MM.1S (cell line): ENCODE data around the gene IFNL4.

ENCODE experiments used
- DNase-seq: peaks from one replicate; pipeline ENCODE4 v3.0.0-alpha.2; 2015
- H2AFZ ChIP-seq: fragments of 300-600 bp; sonication (generic); 2 replicates; pipeline ENCODE4 v1.6.0; 2016; ENCODE audit warnings: antibody characterized with exemption, low read length
- H3F3A ChIP-seq: fragments of 300-600 bp; sonication (generic); 2 replicates; pipeline ENCODE4 v1.6.1; 2016; ENCODE audit warnings: mild to moderate bottlenecking, antibody characterized with exemption, low read length, moderate library complexity, mixed read lengths; ENCODE audit not compliant: insufficient read depth
- H3K27ac ChIP-seq: fragments of 300-600 bp; sonication (generic); 2 replicates; pipeline ENCODE4 v1.5.1; 2016; ENCODE audit warnings: mild to moderate bottlenecking, low read length
- H3K27me3 ChIP-seq: fragments of 300-600 bp; sonication (generic); replicated peaks from 2 replicates; pipeline ENCODE4 v1.6.0; 2016; ENCODE audit warnings: low read length; ENCODE audit not compliant: insufficient read depth
- H3K36me3 ChIP-seq: fragments of 300-600 bp; sonication (generic); replicated peaks from 2 replicates; pipeline ENCODE4 v1.6.1; 2016; ENCODE audit warnings: mild to moderate bottlenecking, low read length, mixed read lengths; ENCODE audit not compliant: insufficient read depth
- H3K4me1 ChIP-seq: fragments of 300-600 bp; sonication (generic); 2 replicates; pipeline ENCODE4 v1.6.1; 2016; ENCODE audit warnings: low read length, mixed read lengths
- H3K4me2 ChIP-seq: fragments of 300-600 bp; sonication (generic); 2 replicates; pipeline ENCODE4 v1.6.0; 2016; ENCODE audit warnings: low read depth, low read length
- H3K4me3 ChIP-seq: fragments of 300-600 bp; sonication (generic); 2 replicates; pipeline ENCODE4 v1.5.1; 2016; ENCODE audit warnings: low read length, mixed read lengths
- H3K79me2 ChIP-seq: fragments of 300-600 bp; sonication (generic); 2 replicates; pipeline ENCODE4 v1.6.1; 2016; ENCODE audit warnings: mixed run types, low read length, mixed read lengths
- H3K9ac ChIP-seq: fragments of 300-600 bp; sonication (generic); 2 replicates; pipeline ENCODE4 v1.6.1; 2016; ENCODE audit warnings: low read length, mixed read lengths
- H3K9me2 ChIP-seq: fragments of 300-600 bp; sonication (generic); replicated peaks from 2 replicates; pipeline ENCODE4 v1.6.1; 2016; ENCODE audit warnings: mild to moderate bottlenecking, low read length, mixed read lengths; ENCODE audit not compliant: insufficient read depth
- H3K9me3 ChIP-seq: fragments of 300-600 bp; sonication (generic); replicated peaks from 2 replicates; pipeline ENCODE4 v1.6.1; 2016; ENCODE audit warnings: mild to moderate bottlenecking, low read length, mixed read lengths; ENCODE audit not compliant: insufficient read depth
- H4K20me1 ChIP-seq: fragments of 300-600 bp; sonication (generic); 2 replicates; pipeline ENCODE4 v1.6.1; 2016; ENCODE audit warnings: mild to moderate bottlenecking, low read length, moderate library complexity, mixed read lengths; ENCODE audit not compliant: insufficient read depth
- EZH2 ChIP-seq: fragments of 300-600 bp; sonication (generic); optimal IDR thresholded peaks from 2 replicates; pipeline ENCODE3; 2017; ENCODE audit warnings: low read depth, mild to moderate bottlenecking, antibody characterized with exemption, low read length, mixed read lengths
- EZH2phosphoT487 ChIP-seq: fragments of 300-600 bp; sonication (generic); IDR thresholded peaks from 2 replicates; pipeline ENCODE4 v1.6.1; 2018; ENCODE audit warnings: antibody characterized with exemption, low read length
- TF ChIP-seq, protein P1 (sequence below): fragments of 300-600 bp; sonication (generic); IDR thresholded peaks from 2 replicates; pipeline ENCODE4 v1.5.1; 2016; ENCODE audit warnings: antibody characterized with exemption, low read length, mixed read lengths

Gene IFNL4

DNA sequence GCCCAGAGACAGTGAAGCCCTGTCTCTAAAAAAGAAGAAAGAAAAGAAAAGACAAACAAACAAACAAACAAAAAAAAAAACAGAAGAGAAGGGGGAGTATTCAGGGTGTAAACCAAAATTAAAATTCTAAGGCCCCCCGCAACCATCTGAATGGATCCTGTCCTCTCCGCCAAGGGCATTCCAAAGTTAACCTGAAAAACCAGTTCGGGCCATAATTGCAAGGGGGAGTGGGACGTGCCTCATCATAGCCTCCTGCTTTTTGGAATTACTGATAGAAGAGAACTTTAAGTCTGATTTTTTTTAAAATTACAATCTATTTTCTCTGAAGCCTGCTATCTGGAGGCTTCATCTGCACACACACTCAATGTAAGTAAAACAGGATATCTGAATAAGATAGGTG, 13.8 kb upstream of the IFNL4 start:
- Histone ChIP-seq H3F3A (no peaks in the 10 kb centered on the region), H3K27me3 (peaks cover 46% of the 10 kb centered on the region), H3K9ac (no peak overlapping the region), H3K4me3 (no peak overlapping the region), H3K9me2 (no peaks in the 10 kb centered on the region), H3K36me3 (no peaks in the 10 kb centered on the region), H2AFZ (no peak overlapping the region), H4K20me1 (no peaks in the 10 kb centered on the region), H3K79me2 (no peaks in the 10 kb centered on the region), H3K9me3 (no peaks in the 10 kb centered on the region), H3K27ac (no peak overlapping the region), H3K4me2 (no peak overlapping the region), H3K4me1 (no peaks in the 10 kb centered on the region)
- no peak for DNase-seq
- TF ChIP-seq EZH2 (no peak), EZH2phosphoT487 (no peak)
- TF ChIP-seq, protein P1, sequence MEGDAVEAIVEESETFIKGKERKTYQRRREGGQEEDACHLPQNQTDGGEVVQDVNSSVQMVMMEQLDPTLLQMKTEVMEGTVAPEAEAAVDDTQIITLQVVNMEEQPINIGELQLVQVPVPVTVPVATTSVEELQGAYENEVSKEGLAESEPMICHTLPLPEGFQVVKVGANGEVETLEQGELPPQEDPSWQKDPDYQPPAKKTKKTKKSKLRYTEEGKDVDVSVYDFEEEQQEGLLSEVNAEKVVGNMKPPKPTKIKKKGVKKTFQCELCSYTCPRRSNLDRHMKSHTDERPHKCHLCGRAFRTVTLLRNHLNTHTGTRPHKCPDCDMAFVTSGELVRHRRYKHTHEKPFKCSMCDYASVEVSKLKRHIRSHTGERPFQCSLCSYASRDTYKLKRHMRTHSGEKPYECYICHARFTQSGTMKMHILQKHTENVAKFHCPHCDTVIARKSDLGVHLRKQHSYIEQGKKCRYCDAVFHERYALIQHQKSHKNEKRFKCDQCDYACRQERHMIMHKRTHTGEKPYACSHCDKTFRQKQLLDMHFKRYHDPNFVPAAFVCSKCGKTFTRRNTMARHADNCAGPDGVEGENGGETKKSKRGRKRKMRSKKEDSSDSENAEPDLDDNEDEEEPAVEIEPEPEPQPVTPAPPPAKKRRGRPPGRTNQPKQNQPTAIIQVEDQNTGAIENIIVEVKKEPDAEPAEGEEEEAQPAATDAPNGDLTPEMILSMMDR: no peak

DNA sequence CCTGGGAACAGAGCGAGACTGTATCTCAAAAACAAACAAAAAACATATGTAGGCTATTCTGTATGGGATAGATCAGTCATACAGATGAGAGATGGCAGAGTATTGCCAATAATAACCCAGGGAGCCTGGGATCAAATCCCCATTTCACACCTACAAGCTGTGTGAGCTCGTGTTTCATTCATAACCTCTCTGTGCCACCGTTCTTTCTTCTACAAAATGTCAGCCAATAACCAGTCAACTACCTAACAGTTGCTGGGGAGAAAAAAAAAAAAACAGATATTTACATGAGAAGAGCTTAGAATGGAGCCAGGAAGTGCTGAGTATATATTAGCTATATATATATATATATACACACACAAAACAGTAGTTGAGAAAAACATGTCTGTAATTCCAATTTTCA, 13.0 kb upstream of the IFNL4 start:
- Histone ChIP-seq H4K20me1 (no peaks in the 10 kb centered on the region), H3K4me3 (no peak overlapping the region), H3F3A (no peaks in the 10 kb centered on the region), H3K9me3 (no peaks in the 10 kb centered on the region), H3K36me3 (no peaks in the 10 kb centered on the region), H3K9me2 (no peaks in the 10 kb centered on the region), H3K27me3 (peaks cover 46% of the 10 kb centered on the region), H3K27ac (no peak overlapping the region), H3K9ac (no peak overlapping the region), H3K4me1 (no peaks in the 10 kb centered on the region), H3K4me2 (no peak overlapping the region), H3K79me2 (no peaks in the 10 kb centered on the region), H2AFZ (no peak overlapping the region)
- TF ChIP-seq EZH2 (no peak), EZH2phosphoT487 (no peak)
- TF ChIP-seq, protein P1: no peak
- DNase-seq: no peak

DNA sequence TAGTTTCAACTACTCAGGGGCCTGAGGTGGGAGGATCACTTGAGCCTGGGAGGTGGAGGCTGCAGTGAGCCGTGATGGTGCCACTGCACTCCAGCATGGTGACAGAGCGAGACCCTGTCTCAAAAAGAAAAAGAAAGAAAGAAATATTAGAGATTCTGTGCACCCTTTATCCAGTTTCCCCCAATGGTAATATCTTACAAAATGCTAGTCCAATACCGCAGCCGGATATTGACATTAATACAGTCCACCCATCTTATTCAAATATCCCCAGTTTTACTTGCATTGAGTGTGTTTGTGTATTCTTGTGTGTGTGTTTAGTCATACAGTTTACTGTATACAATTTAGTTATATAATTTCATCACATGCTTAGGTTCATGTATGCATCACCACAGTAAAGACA, 8.6 kb upstream of the IFNL4 start:
- no peaks in the 10 kb centered on the region for H4K20me1 ChIP-seq
- H3K27ac ChIP-seq: no peak overlapping the region
- H3K79me2 ChIP-seq: no peaks in the 10 kb centered on the region
- no peak for TF ChIP-seq EZH2phosphoT487
- TF ChIP-seq EZH2: no peak
- TF ChIP-seq, protein P1: no peak
- no peaks in the 10 kb centered on the region for H3K4me1 ChIP-seq
- peaks cover 53% of the 10 kb centered on the region for H3K27me3 ChIP-seq
- DNase-seq: no peak
- H3K9me2 ChIP-seq: no peaks in the 10 kb centered on the region
- no peaks in the 10 kb centered on the region for H3K9me3 ChIP-seq
- no peak overlapping the region for H2AFZ ChIP-seq
- H3K4me3 ChIP-seq: no peak overlapping the region
- H3K4me2 ChIP-seq: no peak overlapping the region
- H3F3A ChIP-seq: no peaks in the 10 kb centered on the region
- no peaks in the 10 kb centered on the region for H3K36me3 ChIP-seq
- H3K9ac ChIP-seq: no peak overlapping the region
